PC-3 (cell line): Measurements from ENCODE around the gene RAD23A. TPM values are rescaled to one million over a fixed set of nuclear protein-coding genes. Genes with fewer than 3 reads are reported as not detected.

Source experiments
- ATAC-seq: fragments of 200-7000 bp; cut with Tn5 transposase; 2 replicates; pipeline ENCODE4 v1.9.1; 2020; ENCODE audit warnings: mild to moderate bottlenecking, moderate library complexity
- BruUV-seq: library from RNA; stranded (reverse); fragments of 400-500 nt; replicated peaks from 2 replicates; lab custom pipeline; 2021; lab: Mats Ljungman, UMichigan
- CTCF ChIA-PET: fragments of 300-600 bp; sonication (Branson Sonifier 250); formaldehyde crosslinking; loops from one replicate; lab custom pipeline; 2022; ENCODE audit warnings: antibody characterized with exemption; lab: Charles Lee
- POLR2A ChIA-PET: fragments of 300-600 bp; sonication (Branson Sonifier 250); formaldehyde crosslinking; loops from one replicate; lab custom pipeline; 2022; ENCODE audit warnings: antibody characterized with exemption; ENCODE audit not compliant: unreplicated experiment; lab: Charles Lee
- DNase-seq: peaks from one replicate; pipeline ENCODE4 v3.0.0-alpha.2; 2015
- H2AFZ ChIP-seq: fragments of 300-600 bp; sonication (generic); 2 replicates; pipeline ENCODE4 v1.6.0; 2016; ENCODE audit warnings: antibody characterized with exemption, low read length
- H3F3A ChIP-seq: fragments of 300-600 bp; sonication (generic); one replicate; pipeline ENCODE4 v1.6.0; 2017; ENCODE audit warnings: antibody characterized with exemption, low read length, control low read depth, mild to moderate bottlenecking; ENCODE audit not compliant: unreplicated experiment
- H3K27ac ChIP-seq: fragments of 300-600 bp; sonication (generic); 2 replicates; pipeline ENCODE4 v1.5.1; 2016; ENCODE audit warnings: mild to moderate bottlenecking, low read length
- H3K27me3 ChIP-seq: fragments of 300-600 bp; sonication (generic); 2 replicates; pipeline ENCODE4 v1.6.1; 2016; ENCODE audit warnings: low read length, mixed read lengths
- H3K36me3 ChIP-seq: fragments of 300-600 bp; sonication (generic); 2 replicates; pipeline ENCODE4 v1.6.1; 2016; ENCODE audit warnings: low read depth, mixed run types, low read length, mixed read lengths
- H3K4me1 ChIP-seq: fragments of 300-600 bp; sonication (generic); 2 replicates; pipeline ENCODE4 v1.5.1; 2016; ENCODE audit warnings: low read length; ENCODE audit not compliant: insufficient read depth
- H3K4me2 ChIP-seq: fragments of 300-600 bp; sonication (generic); 2 replicates; pipeline ENCODE4 v1.6.0; 2016; ENCODE audit warnings: low read length
- H3K4me3 ChIP-seq: fragments of 300-600 bp; sonication (generic); 2 replicates; pipeline ENCODE4 v1.5.1; 2016; ENCODE audit warnings: mild to moderate bottlenecking, low read length, mixed read lengths
- H3K79me2 ChIP-seq: fragments of 300-600 bp; sonication (generic); 2 replicates; pipeline ENCODE4 v1.6.1; 2017; ENCODE audit warnings: low read length, mixed read lengths
- H3K9ac ChIP-seq: fragments of 300-600 bp; sonication (generic); 2 replicates; pipeline ENCODE4 v1.6.0; 2016; ENCODE audit warnings: mild to moderate bottlenecking, low read length
- H3K9me2 ChIP-seq: fragments of 300-600 bp; sonication (generic); replicated peaks from 2 replicates; pipeline ENCODE4 v1.6.1; 2016; ENCODE audit warnings: mixed run types, low read length, mixed read lengths
- H3K9me3 ChIP-seq: fragments of 300-600 bp; sonication (generic); 2 replicates; pipeline ENCODE4 v1.6.1; 2016; ENCODE audit warnings: low read length, mixed read lengths
- H4K20me1 ChIP-seq: fragments of 300-600 bp; sonication (generic); 2 replicates; pipeline ENCODE4 v1.6.1; 2016; ENCODE audit warnings: low read length, mixed read lengths
- CTCF ChIP-seq: fragments of 300-600 bp; sonication (generic); conservative IDR thresholded peaks from 2 replicates; pipeline ENCODE4 v1.5.1; 2017; ENCODE audit warnings: antibody characterized with exemption, low read depth, mild to moderate bottlenecking, low read length
- EZH2 ChIP-seq: fragments of 300-600 bp; sonication (generic); IDR thresholded peaks from one replicate; pipeline ENCODE4 v1.6.1; 2017; ENCODE audit warnings: antibody characterized with exemption, mild to moderate bottlenecking, low read length; ENCODE audit not compliant: unreplicated experiment
- EZH2phosphoT487 ChIP-seq: fragments of 300-600 bp; sonication (generic); IDR thresholded peaks from 2 replicates; pipeline ENCODE4 v1.6.1; 2018; ENCODE audit warnings: mild to moderate bottlenecking, antibody characterized with exemption, low read length, borderline replicate concordance
- intact Hi-C: fragments of 100-400 bp; cut with micrococcal nuclease; formaldehyde crosslinking; loops from 2 replicates; pipeline ENCODE4 v1.9.0; 2023
- total RNA-seq: library from RNA; depleted of rRNA; stranded (reverse); fragments of >200 nt; gene quantifications from 2 replicates; pipeline ENCODE4 v1.2.3, GENCODE V29; 2014

RAD23A gene
- total RNA-seq, 1 experiment from 2014 or later: 418 TPM

GRCh38 chr19:12991296-12991695 is 45.6 kb downstream of the RAD23A start:
- intact Hi-C loops: no loop called here
- Histone ChIP-seq H3K9me3 (no peaks in the 10 kb centered on the region), H3K9ac (no peak overlapping the region), H3K9me2 (no peaks in the 10 kb centered on the region), H3K4me3 (no peak overlapping the region), H3K4me1 (peaks cover 4% of the 10 kb centered on the region; the same call in 1 of the 2 replicates), H3K36me3 (no peaks in the 10 kb centered on the region), H3K27ac (no peak overlapping the region), H3K27me3 (no peaks in the 10 kb centered on the region), H4K20me1 (no peaks in the 10 kb centered on the region), H3K79me2 (peaks cover 8% of the 10 kb centered on the region), H3F3A (no peaks in the 10 kb centered on the region), H3K4me2 (no peak overlapping the region), H2AFZ (no peak overlapping the region)
- no peak for DNase-seq
- TF ChIP-seq CTCF (no peak), EZH2 (no peak), EZH2phosphoT487 (no peak)
- no TSS peak for BruUV-seq
- CTCF ChIA-PET: no interaction called here
- ATAC-seq: no peak
- POLR2A ChIA-PET: no interaction called here

DNA sequence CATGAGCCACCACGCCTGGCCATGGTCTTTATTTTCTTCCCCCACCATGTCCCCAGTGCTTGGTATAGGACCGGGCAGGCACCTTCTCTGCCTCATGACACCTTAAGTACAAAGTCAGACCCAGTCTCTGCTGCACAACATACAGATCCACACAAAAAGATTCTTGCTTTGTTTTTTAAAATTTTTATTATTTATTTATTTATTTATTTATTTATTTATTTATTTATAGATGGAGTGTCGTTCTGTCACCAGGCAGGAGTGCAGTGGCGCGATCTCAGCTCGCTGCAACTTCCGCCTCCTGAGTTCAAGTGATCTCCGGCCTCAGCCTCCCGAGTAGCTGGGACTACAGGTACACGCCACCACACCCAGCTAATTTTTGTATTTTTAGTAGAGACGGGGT is 47.1 kb downstream of the RAD23A start:
- peaks cover 22% of the 10 kb centered on the region for H3K79me2 ChIP-seq
- no TSS peak for BruUV-seq
- H3K27ac ChIP-seq: no peak overlapping the region
- intact Hi-C loops: no loop called here
- DNase-seq (no peak), ATAC-seq (no peak)
- H3K9ac ChIP-seq: no peak overlapping the region
- ChIA-PET CTCF (no interaction called here), POLR2A (no interaction called here)
- peaks cover 13% of the 10 kb centered on the region for H3K4me1 ChIP-seq
- no peaks in the 10 kb centered on the region for H3F3A ChIP-seq
- no peaks in the 10 kb centered on the region for H3K36me3 ChIP-seq
- H3K9me2 ChIP-seq: no peaks in the 10 kb centered on the region
- H3K27me3 ChIP-seq: no peaks in the 10 kb centered on the region
- no peak overlapping the region for H3K4me2 ChIP-seq
- no peak overlapping the region for H2AFZ ChIP-seq
- H3K4me3 ChIP-seq: no peak overlapping the region
- no peaks in the 10 kb centered on the region for H3K9me3 ChIP-seq
- no peaks in the 10 kb centered on the region for H4K20me1 ChIP-seq
- no peak for TF ChIP-seq CTCF
- TF ChIP-seq EZH2: no peak
- no peak for TF ChIP-seq EZH2phosphoT487

- H3K27me3 ChIP-seq: no peaks in the 10 kb centered on the region
- H2AFZ ChIP-seq: no peak overlapping the region
- peaks cover 1% of the 10 kb centered on the region; the same call in 1 of the 2 replicates for H3K36me3 ChIP-seq
- no peak overlapping the region for H3K4me2 ChIP-seq
- no peak overlapping the region for H3K4me3 ChIP-seq
- no peak overlapping the region for H3K9ac ChIP-seq
- DNase-seq: no peak
- peaks cover 14% of the 10 kb centered on the region for H3K4me1 ChIP-seq
- POLR2A ChIA-PET: no interaction called here
- H3K27ac ChIP-seq: no peak overlapping the region
- no peaks in the 10 kb centered on the region for H3K9me2 ChIP-seq
- H3K9me3 ChIP-seq: no peaks in the 10 kb centered on the region
- no peaks in the 10 kb centered on the region for H4K20me1 ChIP-seq
- intact Hi-C loops: no loop called here
- no peaks in the 10 kb centered on the region for H3F3A ChIP-seq
- no TSS peak for BruUV-seq
- peaks cover 31% of the 10 kb centered on the region for H3K79me2 ChIP-seq
- ATAC-seq: no peak
- TF ChIP-seq CTCF (no peak), EZH2 (no peak), EZH2phosphoT487 (no peak)
- CTCF ChIA-PET: no interaction called here
These were observed 47.9 kb downstream of the RAD23A start for GRCh38 chr19:12993562-12993961.
